ENCODE data around the gene ZNF618.
"Not testable (repeated sequence)": the region's sequence is repeated elsewhere in the genome, so short reads cannot be mapped to it uniquely, and the experiment has no call there.

Gene ZNF618

DNA sequence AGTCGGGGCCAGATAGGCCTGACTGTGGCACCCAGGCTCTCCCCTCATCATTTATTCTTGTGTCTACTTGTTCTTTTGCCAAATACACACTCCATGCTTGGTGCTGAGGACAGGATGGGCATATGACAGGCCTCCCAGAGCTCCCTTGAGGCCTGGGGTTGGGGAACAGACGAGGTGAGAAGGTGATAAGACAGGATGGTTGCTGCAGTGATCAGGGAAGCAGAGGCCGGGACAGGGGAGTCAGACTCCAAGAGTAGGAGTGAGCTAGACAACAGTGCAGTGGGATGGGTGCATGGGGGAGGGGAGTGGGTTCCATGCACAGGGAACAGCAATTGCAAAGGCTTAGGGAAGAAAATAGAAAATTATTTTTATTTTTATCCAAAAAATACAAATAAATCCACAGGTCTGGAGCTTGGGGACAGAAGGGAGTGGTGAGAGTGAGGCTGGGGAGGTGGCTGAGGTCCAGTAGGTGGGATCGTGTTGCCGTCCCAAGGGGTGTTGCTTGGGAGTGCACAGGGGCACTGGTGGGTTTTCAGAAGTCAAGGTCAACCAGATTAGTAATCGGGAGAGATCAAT, 205.4 kb downstream of the ZNF618 start:
- no peak for DNase-seq (ENCODE audit: low spot score)

DNA sequence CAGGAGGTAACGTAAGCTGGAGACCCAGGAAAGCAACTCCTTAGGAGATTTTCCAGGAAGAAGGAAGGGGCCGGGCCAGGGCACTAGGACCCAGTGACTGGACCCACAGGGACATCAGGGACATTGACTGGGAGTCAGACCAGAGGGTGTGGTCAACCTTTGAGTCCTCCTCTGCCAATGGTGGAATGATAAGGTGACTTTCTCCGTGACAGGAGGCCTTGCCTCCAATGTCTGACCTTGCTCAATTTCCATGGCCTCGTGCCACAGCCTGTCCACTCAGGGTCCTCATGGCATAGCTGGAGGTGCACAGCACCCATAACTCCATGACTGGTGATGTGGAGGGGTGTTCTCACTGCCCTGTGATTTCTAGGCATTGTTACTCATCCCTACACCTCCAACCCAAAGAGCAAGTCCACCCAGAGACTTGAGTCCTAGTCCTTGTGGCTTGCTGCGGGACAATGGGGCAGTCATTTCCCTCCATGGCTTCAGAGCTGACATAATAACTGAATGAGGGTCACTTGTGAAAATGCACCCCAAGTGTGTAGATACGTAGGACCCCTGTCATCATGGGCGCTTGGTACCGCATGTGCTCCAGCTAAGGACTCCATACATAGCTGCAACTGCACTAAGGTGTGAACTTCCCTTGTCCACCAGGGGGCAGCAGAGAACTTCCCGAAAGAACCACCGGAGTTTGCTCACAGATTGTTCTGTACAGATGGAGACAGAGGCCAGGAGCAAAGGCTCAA, 206.1 kb downstream of the ZNF618 start:
- DNase-seq (ENCODE audit: low spot score): peak; percentile 92

DNA sequence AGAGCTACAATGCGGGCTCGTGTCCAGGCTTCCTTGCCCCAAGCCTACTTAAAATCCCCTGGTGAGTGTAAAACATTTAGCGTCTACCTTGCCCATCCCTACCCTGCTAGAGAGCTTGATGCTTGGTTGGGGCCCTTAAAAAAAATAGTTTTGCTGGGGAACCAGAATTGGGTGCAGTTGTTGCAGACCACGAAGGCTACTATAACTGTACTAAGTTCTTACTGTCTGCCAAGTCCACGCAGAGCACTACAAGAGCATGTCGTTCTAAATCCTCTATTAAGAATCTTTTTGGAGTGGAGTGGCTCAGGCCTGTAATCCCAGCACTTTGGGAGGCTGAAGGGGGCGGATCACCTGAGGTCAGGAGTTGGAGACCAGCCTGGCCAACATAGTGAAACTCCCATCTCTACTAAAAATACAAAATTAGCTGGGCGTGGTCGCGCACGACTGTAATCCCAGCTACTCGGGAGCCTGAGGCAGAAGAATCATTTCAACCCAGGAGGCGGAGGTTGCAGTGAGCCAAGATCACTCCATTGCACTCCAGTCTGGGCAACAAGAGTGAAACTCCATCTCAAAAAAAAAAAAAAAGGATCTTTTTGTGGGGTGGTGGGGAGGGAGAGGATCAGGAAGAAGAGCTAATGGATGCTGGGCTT, 206.8 kb downstream of the ZNF618 start:
- DNase-seq (ENCODE audit: low spot score): not testable (repeated sequence)

DNA sequence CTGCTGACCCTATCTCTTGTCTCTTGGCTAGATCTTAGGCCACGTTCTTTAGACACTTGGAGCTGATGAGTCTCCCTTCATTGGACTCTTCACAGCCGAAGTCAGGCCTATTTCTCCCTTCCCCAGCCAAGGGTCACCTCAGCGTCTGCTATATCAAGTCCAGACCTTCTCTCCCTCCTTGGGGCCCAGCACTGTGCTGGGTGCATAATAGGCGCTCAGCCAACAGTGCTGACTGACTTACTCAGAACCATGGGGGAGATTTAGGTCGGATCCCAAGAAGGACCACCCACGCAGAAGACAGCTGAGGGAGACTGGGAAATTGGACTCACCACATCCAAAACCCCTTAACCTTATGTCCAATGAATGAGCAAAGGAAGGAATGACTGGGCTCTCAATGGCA, 207.6 kb downstream of the ZNF618 start:
- no peak for DNase-seq (ENCODE audit: low spot score)

DNA sequence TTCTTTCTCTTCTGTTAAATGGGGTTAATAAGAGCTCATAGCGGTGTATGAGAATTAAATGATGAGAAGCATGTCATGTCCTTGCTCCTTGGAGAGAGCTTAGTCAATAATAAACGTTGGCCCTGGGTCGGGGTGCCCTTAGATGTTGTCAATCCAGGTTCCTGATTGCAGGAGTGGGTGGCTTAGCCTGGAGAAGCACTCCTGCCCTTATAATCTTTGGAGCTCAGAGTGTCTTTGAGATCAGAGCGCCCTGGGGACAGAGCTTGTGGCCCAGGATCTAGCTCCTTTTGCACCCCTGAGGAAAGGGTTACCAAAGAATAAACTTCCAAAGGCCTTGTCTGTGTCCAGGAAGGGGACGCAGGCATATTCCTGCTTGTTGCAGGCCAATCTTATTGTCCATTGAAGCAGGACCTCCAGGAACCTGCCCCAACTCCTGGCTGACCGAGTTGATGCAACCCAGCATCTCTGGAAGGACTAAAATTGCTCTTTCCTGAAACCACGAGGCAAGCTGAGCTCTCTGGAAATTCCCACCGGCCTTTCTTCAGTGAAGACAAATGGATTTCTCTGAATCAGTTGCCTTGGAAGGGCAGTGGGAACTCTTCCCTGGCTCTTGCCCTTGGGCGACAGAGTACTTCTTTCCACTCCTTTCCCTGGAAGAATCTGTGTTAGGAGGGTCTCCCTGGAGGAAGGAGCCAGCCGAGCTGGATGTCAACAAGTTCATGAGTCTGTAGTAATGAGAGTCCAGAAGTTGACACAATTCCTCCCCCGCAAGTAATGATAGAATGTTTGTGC, 208.4 kb downstream of the ZNF618 start:
- DNase-seq (ENCODE audit: low spot score): no peak

DNA sequence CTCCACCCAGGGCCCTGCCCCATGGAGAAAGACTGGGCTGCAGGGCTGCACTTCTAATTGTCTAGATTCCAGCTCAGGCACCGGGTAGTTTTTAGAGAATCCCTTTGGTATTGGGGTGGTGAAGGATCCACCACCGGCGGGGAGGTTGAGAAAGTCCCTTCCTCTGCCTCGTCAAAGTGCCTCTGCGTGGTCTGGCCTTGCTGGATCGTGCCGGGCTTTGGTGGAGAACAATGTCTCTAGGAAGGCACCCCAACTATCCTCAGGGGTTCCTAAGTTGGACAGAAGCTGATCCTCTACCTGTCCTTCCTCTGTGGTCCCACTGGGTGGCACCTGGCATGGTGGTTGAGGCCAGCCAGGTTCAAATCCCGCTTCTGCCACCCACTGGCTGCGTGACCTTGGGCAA, 209.3 kb downstream of the ZNF618 start:
- DNase-seq (ENCODE audit: low spot score): no peak

DNA sequence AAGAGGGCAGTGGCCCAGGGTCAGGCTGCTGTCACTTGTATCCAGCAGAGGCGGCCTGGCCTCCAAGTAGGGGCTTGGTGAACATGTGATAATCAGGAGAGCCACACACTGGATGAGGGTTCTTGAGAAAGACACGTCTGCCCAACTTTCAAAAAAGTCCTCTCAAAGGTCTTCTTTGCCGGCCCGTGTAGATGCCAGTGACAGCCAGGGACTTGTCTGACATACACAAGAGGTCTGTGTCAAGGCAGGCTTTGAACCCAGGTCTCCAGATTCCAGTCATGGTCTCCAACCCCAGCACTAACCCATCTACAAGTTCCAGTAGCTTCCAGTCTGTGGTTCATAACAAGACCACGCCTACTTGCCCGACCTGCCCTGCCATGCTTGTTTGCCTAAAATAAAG, 209.9 kb downstream of the ZNF618 start:
- no peak for DNase-seq (ENCODE audit: low spot score)

DNA sequence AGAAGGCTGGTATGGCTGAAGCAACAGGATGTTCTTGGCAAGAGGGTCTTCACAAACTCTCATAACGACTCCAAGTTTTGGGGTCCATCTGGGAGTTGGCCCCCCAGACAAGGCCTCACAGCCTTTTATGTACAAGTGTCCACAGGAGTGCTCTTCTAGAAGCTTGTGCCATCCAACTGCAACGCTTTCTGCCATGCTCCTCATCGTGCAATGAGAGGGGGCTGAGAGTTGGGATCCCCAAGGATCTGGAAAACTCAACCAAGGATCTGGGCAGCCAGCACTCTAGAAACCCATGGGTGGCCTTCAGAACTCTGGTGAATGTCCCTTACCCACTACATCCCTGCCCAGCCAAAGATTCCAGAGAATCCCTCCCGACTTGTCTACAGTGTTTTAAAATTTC, 210.5 kb downstream of the ZNF618 start:
- DNase-seq (ENCODE audit: low spot score): no peak

DNA sequence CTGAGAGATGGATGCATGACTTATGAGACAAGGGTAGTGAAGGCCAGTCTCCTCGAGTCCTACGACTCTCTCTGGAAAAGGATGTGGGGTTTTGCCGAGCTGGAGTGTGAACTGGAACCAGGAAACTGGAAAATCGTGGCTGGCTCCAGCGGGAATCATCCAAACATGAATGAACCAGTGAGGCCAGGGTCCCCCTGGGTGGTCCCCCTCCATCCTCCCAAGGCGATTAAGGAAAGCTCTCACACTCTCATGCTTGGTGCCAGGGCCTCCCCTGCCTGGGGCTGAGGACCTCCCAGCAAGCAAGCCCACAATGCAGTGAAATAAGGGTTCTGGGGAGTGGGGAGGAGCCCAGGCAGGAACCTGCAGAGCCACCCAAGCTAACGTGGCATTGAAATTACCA, 211.6 kb downstream of the ZNF618 start:
- DNase-seq (ENCODE audit: low spot score): no peak

DNA sequence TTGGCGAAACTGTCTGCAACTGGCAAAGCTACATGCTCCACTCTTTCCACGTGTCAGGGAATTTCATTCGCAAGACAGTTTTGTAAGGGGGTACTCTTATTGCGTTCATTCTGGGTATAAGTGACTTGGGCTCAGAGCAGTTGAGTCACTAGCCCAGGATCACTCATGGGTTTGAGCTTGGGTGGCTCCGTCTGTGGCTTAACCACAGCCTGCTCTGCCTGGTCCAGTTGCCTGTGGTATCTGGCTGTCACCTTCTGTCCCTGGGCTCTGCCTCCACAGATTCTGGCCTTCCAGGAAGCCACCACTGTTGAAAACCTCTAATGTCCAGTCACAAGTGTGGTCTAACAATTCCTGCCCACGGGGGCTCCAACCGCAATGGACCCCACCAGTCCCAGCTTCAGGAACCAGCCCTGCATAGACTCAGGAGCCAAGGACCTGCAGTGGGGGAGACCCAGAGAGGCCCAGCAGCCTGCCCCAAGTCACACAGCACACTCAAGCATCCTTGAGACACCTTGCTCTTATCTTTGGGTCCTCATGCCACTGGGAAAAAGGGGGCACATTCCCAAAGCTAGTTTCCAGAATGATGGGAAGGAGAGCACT, 212.6 kb downstream of the ZNF618 start:
- DNase-seq (ENCODE audit: low spot score): no peak

DNA sequence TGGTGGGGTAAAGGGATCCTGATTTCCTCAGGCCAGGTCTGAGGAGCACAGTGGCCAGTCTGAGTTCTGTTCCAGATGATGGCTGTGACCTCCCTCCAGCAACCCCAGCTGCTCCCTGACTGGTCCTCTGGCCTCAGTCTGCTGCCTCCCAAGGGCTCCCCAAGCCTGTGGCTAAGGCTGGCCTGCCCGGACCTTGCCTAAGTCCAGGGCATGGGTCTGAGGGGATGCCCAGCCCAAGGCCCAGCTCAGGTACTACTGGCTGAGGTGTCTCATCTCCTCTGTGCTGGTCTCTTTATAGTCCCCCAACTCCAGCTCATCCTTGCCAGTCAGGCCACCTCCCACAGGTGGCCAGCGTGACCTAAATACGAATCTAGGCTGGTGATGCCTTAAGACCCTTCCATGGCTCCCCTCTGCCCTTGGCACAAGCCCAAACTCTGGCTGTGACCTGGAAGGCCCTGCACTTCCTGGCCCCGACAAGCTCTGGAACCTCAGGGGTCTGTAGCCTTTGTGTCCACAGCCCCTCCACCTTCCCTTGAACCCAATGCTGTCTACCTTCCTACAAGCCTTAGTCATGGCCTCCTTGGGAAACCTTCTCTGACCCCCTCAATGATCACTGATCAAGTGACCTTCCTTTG, 213.2 kb downstream of the ZNF618 start:
- DNase-seq (ENCODE audit: low spot score): no peak

DNA sequence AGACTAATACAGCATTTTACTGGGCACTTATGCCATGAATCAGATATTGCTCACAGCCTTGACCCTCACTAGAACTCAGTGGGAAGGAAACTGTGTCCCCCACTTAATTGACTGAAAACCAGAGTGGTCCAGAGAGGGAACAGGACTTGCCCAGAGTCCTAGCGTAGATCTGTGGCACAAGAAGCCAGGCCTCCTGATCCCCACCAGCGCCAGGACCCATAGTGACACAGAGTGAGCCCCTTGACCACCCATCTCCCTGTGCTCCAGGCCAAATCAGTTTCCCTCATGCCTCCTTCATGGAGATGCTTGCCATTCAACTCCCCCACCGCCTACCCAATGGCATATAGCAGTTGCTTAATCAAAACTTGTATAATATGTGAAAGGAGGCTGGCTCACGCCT, 214.7 kb downstream of the ZNF618 start:
- no peak for DNase-seq (ENCODE audit: low spot score)

DNA sequence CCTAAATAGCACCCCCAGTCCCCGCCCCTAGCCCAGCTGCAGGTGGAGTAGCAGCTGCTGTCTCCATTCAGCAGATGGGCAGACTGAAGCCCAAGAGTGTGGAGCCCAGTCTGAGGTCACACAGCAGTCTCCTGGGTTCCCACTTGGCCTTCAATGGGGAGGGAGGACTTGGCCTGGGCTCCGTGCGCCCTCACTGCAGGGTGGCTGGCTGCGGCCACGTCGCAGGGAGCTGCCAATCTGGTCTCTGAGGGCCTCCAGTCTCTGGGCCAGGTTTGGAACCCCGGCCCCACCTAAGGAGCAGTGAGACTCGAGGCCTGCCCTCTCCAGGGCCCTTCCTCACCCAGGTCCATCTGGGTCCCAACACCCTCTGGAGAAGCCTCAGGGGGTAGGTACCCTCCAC, 215.6 kb downstream of the ZNF618 start:
- no peak for DNase-seq (ENCODE audit: low spot score)

DNA sequence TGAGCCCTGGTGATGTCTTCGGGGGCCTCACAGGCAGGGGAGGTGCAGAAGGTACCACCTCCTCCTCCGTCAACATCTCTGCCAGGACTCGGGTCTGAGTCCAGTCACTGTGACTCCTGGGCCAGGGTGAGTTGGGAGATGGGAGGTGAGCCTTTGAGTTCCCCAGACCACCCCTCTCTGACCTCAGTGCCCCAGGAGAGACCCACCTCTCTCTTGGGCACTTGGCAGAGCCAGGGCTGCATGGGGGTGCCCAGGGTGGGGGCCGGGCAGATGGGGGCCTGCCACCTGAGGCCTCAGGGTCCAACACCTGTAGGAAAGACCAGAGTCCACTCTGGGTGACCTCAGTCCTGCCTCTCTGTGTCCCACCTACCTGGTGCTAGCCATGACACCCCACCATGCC, 216.2 kb downstream of the ZNF618 start:
- DNase-seq (ENCODE audit: low spot score): no peak

DNA sequence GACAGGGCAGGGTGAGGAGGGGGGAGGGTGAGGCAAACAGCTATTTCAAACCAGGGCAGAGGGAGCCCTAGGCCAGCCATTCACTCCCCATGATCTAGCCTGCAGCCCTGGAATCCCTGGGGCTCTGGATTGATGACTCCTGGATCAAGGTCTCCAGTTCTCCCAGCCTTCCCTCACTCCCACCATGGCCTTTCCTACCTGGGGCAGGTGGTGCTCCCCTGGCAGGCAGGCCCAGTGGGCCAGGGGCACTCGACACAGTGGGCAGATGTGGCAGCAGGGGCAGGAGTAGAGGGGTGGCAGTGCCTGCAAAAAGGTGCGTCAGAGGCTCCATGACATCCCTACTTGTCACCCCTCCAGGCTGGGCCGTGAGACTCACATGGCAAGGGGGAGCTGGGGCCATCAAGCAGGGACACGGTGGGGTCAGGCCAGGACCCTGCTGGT, 216.9 kb downstream of the ZNF618 start:
- no peak for DNase-seq (ENCODE audit: low spot score)

DNA sequence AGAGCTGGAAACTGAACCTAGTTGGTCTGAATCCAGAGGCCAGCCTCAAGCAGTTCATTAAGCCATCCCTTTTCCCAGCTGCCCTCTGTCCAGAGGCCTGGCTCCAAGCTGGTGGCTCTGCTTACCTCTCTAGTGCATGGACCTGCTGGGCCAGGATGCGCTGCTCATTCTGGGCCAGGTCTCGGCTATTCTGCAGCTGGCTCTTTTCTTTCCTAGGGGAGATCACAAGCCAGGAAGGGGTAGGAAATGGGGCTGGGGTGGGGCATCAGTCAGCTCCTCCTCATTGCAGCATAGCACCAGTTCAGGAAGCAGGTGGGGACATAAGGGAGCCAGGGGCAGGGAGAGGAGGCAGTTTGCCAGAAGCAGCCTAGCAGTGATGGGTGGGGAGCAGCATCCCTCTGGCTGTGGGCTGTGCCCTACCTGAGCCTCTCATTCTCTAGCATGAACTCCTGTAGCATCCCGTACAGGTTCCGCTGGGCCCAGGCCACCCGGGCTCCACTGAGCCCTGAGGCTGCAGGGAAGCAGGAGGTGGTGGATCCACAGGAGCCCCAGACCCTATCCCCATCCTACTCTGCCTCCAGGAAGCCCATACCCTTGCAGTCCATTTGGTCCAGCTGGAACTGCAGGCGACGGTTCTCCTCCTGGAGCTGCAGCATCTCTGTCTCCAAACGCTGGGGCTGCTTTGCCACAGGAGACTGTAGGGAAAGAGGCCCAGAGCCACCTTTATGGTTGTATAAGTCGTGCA, 217.8 kb downstream of the ZNF618 start:
- DNase-seq (ENCODE audit: low spot score): no peak

DNA sequence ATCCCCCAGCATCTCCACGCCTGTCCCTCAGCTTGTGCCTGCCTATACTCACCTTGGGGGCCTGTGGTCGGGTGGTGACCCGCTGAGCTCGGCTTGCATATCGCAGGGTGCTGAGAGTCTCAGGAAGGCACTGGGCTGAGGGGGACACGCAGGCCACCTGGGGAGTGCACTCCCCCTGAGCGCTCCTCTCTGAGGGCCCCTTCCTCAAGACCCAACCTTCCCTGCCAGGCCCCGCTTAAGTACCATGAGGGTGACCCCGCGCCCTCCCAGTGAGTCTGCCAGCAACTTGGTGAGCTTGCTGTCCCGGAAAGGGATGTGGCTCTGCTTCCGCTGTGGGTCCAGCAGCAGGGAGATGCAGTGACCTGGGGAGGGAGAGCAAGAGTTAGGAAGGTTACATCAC, 218.9 kb downstream of the ZNF618 start:
- DNase-seq (ENCODE audit: low spot score): no peak

DNA sequence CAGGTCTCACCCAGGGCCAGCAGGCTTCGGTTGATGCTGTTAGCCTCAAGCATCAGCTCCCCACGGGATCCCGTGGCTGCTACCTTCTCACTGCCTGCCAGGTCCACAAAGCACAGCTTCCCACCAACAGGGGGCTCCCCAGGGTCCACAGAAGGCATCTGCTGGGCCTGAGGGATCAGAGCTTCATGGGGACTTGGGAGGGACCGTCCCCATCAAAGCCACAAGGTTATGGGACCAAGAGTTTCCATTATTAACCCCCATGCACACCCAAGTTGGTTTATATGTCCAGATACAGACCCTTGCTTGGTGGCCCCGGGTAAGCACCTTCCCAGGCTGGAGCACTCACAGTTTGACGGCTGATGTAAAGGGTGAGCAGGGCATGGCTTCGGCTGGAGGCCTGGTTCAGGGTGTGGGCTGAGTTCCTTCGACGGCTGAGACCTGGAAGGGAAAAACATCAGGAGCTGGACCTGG, 220.0 kb downstream of the ZNF618 start:
- DNase-seq (ENCODE audit: low spot score): no peak

DNA sequence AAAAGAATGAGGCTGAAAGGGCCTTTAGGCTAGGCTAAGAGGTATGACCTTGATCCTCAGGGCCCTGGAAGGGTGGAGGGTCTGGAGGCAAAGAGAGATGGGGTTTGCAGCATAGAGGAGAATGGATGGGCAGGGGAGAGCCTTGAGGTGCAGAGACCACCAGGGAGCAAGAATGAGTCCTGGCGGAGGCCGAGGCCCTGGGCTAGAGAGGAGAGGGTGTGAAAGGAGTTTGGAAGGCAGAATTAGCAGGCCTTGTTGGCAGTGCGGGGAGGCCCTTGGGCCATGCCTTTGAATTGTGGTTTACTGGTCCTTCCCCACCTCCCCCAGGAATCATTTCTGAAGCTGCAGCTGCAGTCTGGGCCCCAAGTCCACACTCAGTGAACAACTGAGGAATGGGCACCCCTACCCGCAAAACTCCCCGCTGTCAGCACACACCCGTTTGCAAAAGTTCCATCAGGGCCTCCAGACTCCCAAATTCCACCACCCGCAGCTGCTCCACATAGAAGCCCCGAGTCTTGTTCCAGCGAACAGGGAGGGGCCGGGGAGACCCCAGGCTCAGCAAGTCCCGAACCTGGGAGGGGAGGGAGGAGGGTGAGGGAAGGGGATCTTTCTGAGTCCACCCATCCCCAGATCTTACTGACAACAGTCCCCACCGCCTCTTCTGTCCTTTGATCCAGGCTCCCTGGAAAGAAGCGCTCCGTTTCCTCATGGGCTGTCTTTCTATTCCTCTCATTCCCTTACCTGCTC, 220.9 kb downstream of the ZNF618 start:
- DNase-seq (ENCODE audit: low spot score): no peak

DNA sequence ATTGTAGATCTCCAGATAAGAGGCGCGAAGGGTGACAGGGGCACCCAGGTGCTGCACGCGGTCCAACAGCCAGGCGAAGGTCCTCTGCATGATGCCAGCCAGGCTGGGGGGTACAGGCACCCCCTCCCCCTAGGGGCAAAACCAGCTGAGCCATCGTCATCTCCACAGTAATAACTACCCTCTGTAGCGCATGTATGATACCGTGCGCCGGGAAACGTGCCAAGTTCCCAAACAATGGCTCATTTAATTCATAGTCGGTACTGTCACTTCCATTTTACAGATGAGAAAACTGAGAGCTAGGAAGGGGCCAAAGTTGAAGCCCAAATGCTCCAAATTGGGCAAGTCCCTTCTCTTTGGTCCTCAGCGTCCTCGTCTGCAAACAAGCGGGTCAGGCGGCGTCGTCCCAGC, 221.5 kb downstream of the ZNF618 start:
- no peak for DNase-seq (ENCODE audit: low spot score)

Data from Ammon's horn (tissue), 1 donor.